SK-N-SH (cell line): Measurements from ENCODE around the gene STX7. TPM values are rescaled to one million over a fixed set of nuclear protein-coding genes. Genes with fewer than 3 reads are reported as not detected.

Experiments used
- CTCF ChIA-PET: fragments of 300-600, 350-600 bp; formaldehyde crosslinking; extraction: SDS; loops from one replicate; lab custom pipeline; 2021; lab: Yijun Ruan, JAX
- POLR2A ChIA-PET: fragments of 350-600 bp; sonication (Branson Sonifier 250); formaldehyde crosslinking; extraction: SDS; loops from one replicate; lab custom pipeline; 2020; ENCODE audit warnings: antibody characterized with exemption, inconsistent platforms; lab: Yijun Ruan, JAX
- DNase-seq: peaks from one replicate; pipeline ENCODE4 v3.0.0; 2012
- H2AFZ ChIP-seq: fragments of 200-600 bp; sonication (generic); 2 replicates; pipeline ENCODE4 v1.8.1; 2016; ENCODE audit warnings: antibody characterized with exemption, mild to moderate bottlenecking, low read depth
- H3F3A ChIP-seq: fragments of 200-600 bp; sonication (generic); replicated peaks from 2 replicates; pipeline ENCODE3; 2016; ENCODE audit warnings: antibody characterized with exemption, mild to moderate bottlenecking; ENCODE audit not compliant: insufficient read depth
- H3K27ac ChIP-seq, 2 experiments: fragments of 200-500 bp in 1 of 2; fragments of 200-600 bp in 1 of 2; sonication (Bioruptor generic) in 1 of 2; sonication (generic), shearing (Covaris generic) in 1 of 2; 2 replicates each; pipeline versions ENCODE4 v1.5.1 to v1.6.1; 2014 to 2016; ENCODE audit warnings: low read depth in 2 of 2, inconsistent platforms in 1 of 2, low read length in 1 of 2, mild to moderate bottlenecking in 1 of 2, mixed read lengths in 1 of 2
- H3K27me3 ChIP-seq: fragments of 200-600 bp; sonication (generic), shearing (Covaris generic); 2 replicates; pipeline ENCODE4 v1.6.1; 2016; ENCODE audit warnings: mixed run types; ENCODE audit not compliant: insufficient read depth
- H3K36me3 ChIP-seq, 2 experiments: fragments of 200-500 bp in 1 of 2; fragments of 200-600 bp in 1 of 2; sonication (Bioruptor generic) in 1 of 2; sonication (generic) in 1 of 2; replicated peaks in 1 of 2; 2 replicates each; pipeline versions ENCODE3 to v1.5.1; 2014 to 2016; ENCODE audit warnings: low read length in 1 of 2, mild to moderate bottlenecking in 1 of 2; ENCODE audit not compliant: insufficient read depth in 2 of 2, control insufficient read depth in 1 of 2
- H3K4me1 ChIP-seq, 2 experiments: fragments of 200-500 bp in 1 of 2; fragments of 200-600 bp in 1 of 2; sonication (Bioruptor generic) in 1 of 2; sonication (generic), shearing (Covaris generic) in 1 of 2; 2 replicates each; pipeline versions ENCODE4 v1.5.1 to v1.6.1; 2014 to 2016; ENCODE audit warnings: low read depth in 1 of 2, low read length in 1 of 2, mixed run types in 1 of 2; ENCODE audit not compliant: insufficient read depth in 2 of 2, control insufficient read depth in 1 of 2
- H3K4me2 ChIP-seq: fragments of 200-600 bp; sonication (generic), shearing (Covaris generic); 2 replicates; pipeline ENCODE4 v1.6.1; 2017; ENCODE audit warnings: mixed run types
- H3K4me3 ChIP-seq, 2 experiments: fragments of 200-500 bp in 1 of 2; fragments of 200-600 bp in 1 of 2; sonication (Bioruptor generic) in 1 of 2; sonication (generic), shearing (Covaris generic) in 1 of 2; 2 replicates each; pipeline versions ENCODE4 v1.5.1 to v1.8.1; 2014 to 2016; ENCODE audit warnings: low read depth in 2 of 2, inconsistent platforms in 1 of 2, low read length in 1 of 2, mild to moderate bottlenecking in 1 of 2, mixed read lengths in 1 of 2, moderate library complexity in 1 of 2
- H3K79me2 ChIP-seq: fragments of 200-600 bp; sonication (generic); 2 replicates; pipeline ENCODE4 v1.8.1; 2017; ENCODE audit warnings: mild to moderate bottlenecking; ENCODE audit not compliant: insufficient read depth
- H3K9ac ChIP-seq: fragments of 200-600 bp; sonication (generic); 2 replicates; pipeline ENCODE4 v1.6.1; 2017; ENCODE audit warnings: mixed run types
- H3K9me2 ChIP-seq: fragments of 200-600 bp; sonication (generic); 2 replicates; pipeline ENCODE4 v1.6.1; 2017; ENCODE audit warnings: mixed run types
- H3K9me3 ChIP-seq: fragments of 200-600 bp; sonication (generic); 2 replicates; pipeline ENCODE4 v1.6.1; 2017; ENCODE audit warnings: mixed run types, mild to moderate bottlenecking, moderate library complexity
- H4K20me1 ChIP-seq: fragments of 200-600 bp; sonication (generic); 2 replicates; pipeline ENCODE4 v1.6.1; 2017; ENCODE audit warnings: mild to moderate bottlenecking, mixed run types; ENCODE audit not compliant: insufficient read depth
- CTCF ChIP-seq: fragments of 200-600 bp; sonication (generic); IDR thresholded peaks from 2 replicates; pipeline ENCODE4 v1.6.1; 2017; ENCODE audit warnings: antibody characterized with exemption, mild to moderate bottlenecking, moderate library complexity
- EP300 ChIP-seq, 2 experiments: IDR thresholded peaks; 2 replicates each; pipeline versions ENCODE4 v1.4.0 to v1.6.1; 2012; ENCODE audit warnings: borderline replicate concordance in 1 of 2, low read depth in 1 of 2, low read length in 1 of 2
- EZH2phosphoT487 ChIP-seq: fragments of 200-600 bp; sonication (generic); IDR thresholded peaks from 2 replicates; pipeline ENCODE4 v1.6.1; 2017; ENCODE audit warnings: low read depth, mixed run types, mild to moderate bottlenecking, antibody characterized with exemption, moderate library complexity, borderline replicate concordance
- FOXJ3 ChIP-seq: sonication (generic); formaldehyde crosslinking; IDR thresholded peaks from 2 replicates; pipeline ENCODE4 v1.5.1; 2020; ENCODE audit warnings: mild to moderate bottlenecking, missing genetic modification reagents
- GABPA ChIP-seq: IDR thresholded peaks from 2 replicates; pipeline ENCODE4 v1.4.0; 2012; ENCODE audit warnings: low read depth, mild to moderate bottlenecking
- IRF3 ChIP-seq: fragments of 150-350 bp; IDR thresholded peaks from 2 replicates; pipeline ENCODE4 v1.6.1; 2016; ENCODE audit warnings: mild to moderate bottlenecking, low read depth, low read length
- NRF1 ChIP-seq: IDR thresholded peaks from 2 replicates; pipeline ENCODE4 v1.6.1; 2012; ENCODE audit warnings: low read depth, mild to moderate bottlenecking, low read length
- TCF12 ChIP-seq: IDR thresholded peaks from 2 replicates; pipeline ENCODE4 v1.4.0; 2012
- TEAD4 ChIP-seq: IDR thresholded peaks from 2 replicates; pipeline ENCODE4 v1.4.0; 2012; ENCODE audit warnings: mild to moderate bottlenecking, borderline replicate concordance; ENCODE audit not compliant: insufficient read depth
- USF1 ChIP-seq: IDR thresholded peaks from 2 replicates; pipeline ENCODE4 v1.4.0; 2012; ENCODE audit warnings: low read depth, borderline replicate concordance
- ZBTB33 ChIP-seq: IDR thresholded peaks from 2 replicates; pipeline ENCODE4 v1.4.0; 2012; ENCODE audit warnings: low read depth, borderline replicate concordance
- WGBS: methylation state at CpG from one replicate; pipeline ENCODE4 v1.1.6; 2017; ENCODE audit warnings: low lambda C conversion rate; 5-methylcytosine and 5-hydroxymethylcytosine counted together
- polyA plus RNA-seq, 3 experiments: library from polyadenylated mRNA; depleted of rRNA; stranded (reverse); fragments of >200 nt; gene quantifications; 2 replicates each; pipeline ENCODE4 v1.2.3, GENCODE V29; 2012

The STX7 gene
- polyA plus RNA-seq, 1 of the 3 experiments (the other 2 are of a cell fraction): 12.8 TPM

GRCh38 chr6:132475925-132476324 lies 37.0 kb downstream of the STX7 start:
- no peak overlapping the region for H3K27ac ChIP-seq
- H3K36me3 ChIP-seq: peaks cover 0 to 18% of the 10 kb centered on the region in 2 experiments
- POLR2A ChIA-PET: no interaction called here
- H3K9me3 ChIP-seq: no peaks in the 10 kb centered on the region
- H3K9ac ChIP-seq: no peak overlapping the region
- H3F3A ChIP-seq: no peaks in the 10 kb centered on the region
- CTCF ChIA-PET: interaction anchor here (1.4 to 1.9 kb wide), 2 partner anchors 8 to 196 kb away, joined by 6 to 16 read pairs; no protein-coding TSS in a partner anchor
- no peaks in the 10 kb centered on the region for H3K79me2 ChIP-seq
- TF ChIP-seq CTCF (no peak), TEAD4 (no peak), USF1 (no peak), FOXJ3 (CRISPR knock-in tag) (no peak), TCF12 (no peak), EP300 (IDR thresholded peaks at IDR 0.05; ENCODE audit: borderline replicate concordance in 1 of 2, low read depth in 1 of 2, low read length in 1 of 2) (no peak), ZBTB33 (no peak), NRF1 (no peak), EZH2phosphoT487 (no peak), GABPA (no peak), IRF3 (no peak)
- no peak overlapping the region for H3K4me2 ChIP-seq
- H2AFZ ChIP-seq: no peak overlapping the region
- no peaks in the 10 kb centered on the region for H3K9me2 ChIP-seq
- H3K27me3 ChIP-seq: no peaks in the 10 kb centered on the region
- H4K20me1 ChIP-seq: no peaks in the 10 kb centered on the region
- 90% methylated on average over 1 of the region's 1 CpG for WGBS
- no peak overlapping the region for H3K4me3 ChIP-seq
- DNase-seq: no peak
- peaks cover 0 to 12% of the 10 kb centered on the region in 2 experiments; a peak in 2 of 4 replicates for H3K4me1 ChIP-seq
